Measurements from ENCODE around the gene KTN1.

KTN1 gene

DNA sequence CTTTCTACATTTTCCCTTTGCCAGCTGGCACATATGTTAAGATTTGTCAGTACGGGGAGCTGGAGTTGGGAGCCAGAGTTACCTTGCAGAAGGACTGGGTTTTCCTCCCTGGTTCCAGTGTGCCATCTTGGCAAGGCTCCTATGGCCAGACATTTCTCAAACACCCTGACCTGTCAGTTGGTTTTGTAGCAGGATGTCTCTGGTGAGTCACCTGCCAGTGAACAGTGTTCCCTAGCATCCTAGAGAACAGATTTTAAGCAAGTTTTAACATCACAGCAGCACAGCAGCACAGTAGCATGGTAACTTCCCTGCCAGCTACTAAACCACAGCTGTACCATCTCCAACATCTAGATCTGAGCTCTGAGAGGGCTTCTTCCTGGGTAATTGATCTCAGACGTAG, 26.2 kb upstream of the KTN1 start:
- POLR2A ChIA-PET = no interaction called here
- H3K27me3 ChIP-seq (replicated peaks in 2 of 5; ENCODE audit: control insufficient read depth in 4 of 5, insufficient read depth in 5 of 5, low read length in 4 of 5) = no peaks in the 10 kb centered on the region

DNA sequence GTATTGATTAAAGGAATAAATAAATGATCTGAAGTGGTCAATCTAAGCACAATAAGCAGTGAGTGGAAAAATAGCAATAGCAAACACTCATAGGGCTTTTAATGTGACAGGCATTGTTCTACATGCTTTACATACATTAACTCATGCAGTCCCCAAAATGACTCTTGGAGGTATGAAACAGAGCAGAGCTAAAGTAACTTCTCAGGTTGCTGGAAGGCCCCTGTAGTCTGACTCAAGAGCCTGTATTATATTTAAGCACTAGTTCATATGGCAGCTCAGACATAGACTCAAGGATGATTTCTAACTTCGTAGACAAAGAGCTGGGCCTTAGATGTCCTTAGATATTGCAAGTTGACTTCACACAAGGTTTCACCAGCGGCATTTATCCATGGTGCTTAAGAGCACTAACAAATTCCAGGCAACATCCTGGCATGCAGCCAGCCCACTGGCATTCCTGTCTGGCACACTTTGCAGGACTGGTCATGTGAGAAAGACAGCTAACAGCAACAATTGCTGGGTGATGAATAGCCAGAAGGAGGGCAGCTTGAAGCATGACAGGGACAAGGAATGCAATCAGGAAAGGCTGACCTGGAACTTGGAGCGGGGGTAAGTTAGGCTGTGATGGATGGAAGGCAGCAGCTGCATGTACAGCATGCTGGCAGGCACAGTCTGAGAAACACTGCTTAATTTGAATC, 22.9 kb upstream of the KTN1 start:
- no peak overlapping the region for H3K27ac ChIP-seq (ENCODE audit: insufficient read depth in 1 of 2, low read depth in 1 of 2, low read length in 2 of 2, poor library complexity in 1 of 2, severe bottlenecking in 2 of 2)
- ChIA-PET CTCF (interaction anchor here (0.9 kb wide), 1 partner anchor 36 kb away, joined by 3 read pairs; no protein-coding TSS in a partner anchor), POLR2A (no interaction called here)
- peaks cover 0 to 3% (median 0%) of the 10 kb centered on the region in 4 experiments for H3K36me3 ChIP-seq (ENCODE audit: control insufficient read depth in 4 of 4, insufficient read depth in 4 of 4, low read length in 3 of 4)
- H3K4me3 ChIP-seq (ENCODE audit: control insufficient read depth in 1 of 7, extremely low read depth in 1 of 7, insufficient read depth in 4 of 7, low read depth in 2 of 7, low read length in 6 of 7) = no peak overlapping the region
- H3K9me3 ChIP-seq (ENCODE audit: control extremely low read depth in 1 of 5, control insufficient read depth in 4 of 5, insufficient read depth in 2 of 5, low read depth in 1 of 5, low read length in 4 of 5) = peaks cover 0 to 4% (median 0%) of the 10 kb centered on the region in 5 experiments
- peaks cover 0 to 9% (median 4%) of the 10 kb centered on the region in 4 experiments for H3K4me1 ChIP-seq (ENCODE audit: control extremely low read depth in 1 of 4, control insufficient read depth in 4 of 4, insufficient read depth in 4 of 4, low read length in 3 of 4)
- WGBS (ENCODE audit: insufficient coverage) = 98% methylated on average over 3 of the region's 3 CpGs
- no peak for DNase-seq
- H3K27me3 ChIP-seq (replicated peaks in 2 of 5; ENCODE audit: control insufficient read depth in 4 of 5, insufficient read depth in 5 of 5, low read length in 4 of 5) = no peaks in the 10 kb centered on the region

More for the DNA sequence above, 26.2 kb upstream of the KTN1 start:
- Histone ChIP-seq H3K36me3 (ENCODE audit: control insufficient read depth in 4 of 4, insufficient read depth in 4 of 4, low read length in 3 of 4) (peaks cover 0 to 3% (median 0%) of the 10 kb centered on the region in 4 experiments), H3K4me3 (ENCODE audit: control insufficient read depth in 1 of 7, extremely low read depth in 1 of 7, insufficient read depth in 4 of 7, low read depth in 2 of 7, low read length in 6 of 7) (no peak overlapping the region), H3K27ac (ENCODE audit: insufficient read depth in 1 of 2, low read depth in 1 of 2, low read length in 2 of 2, poor library complexity in 1 of 2, severe bottlenecking in 2 of 2) (no peak overlapping the region), H3K9me3 (ENCODE audit: control extremely low read depth in 1 of 5, control insufficient read depth in 4 of 5, insufficient read depth in 2 of 5, low read depth in 1 of 5, low read length in 4 of 5) (peaks cover 1 to 4% (median 4%) of the 10 kb centered on the region in 5 experiments), H3K4me1 (ENCODE audit: control extremely low read depth in 1 of 4, control insufficient read depth in 4 of 4, insufficient read depth in 4 of 4, low read length in 3 of 4) (no peaks in the 10 kb centered on the region)
- CTCF ChIA-PET = interaction anchor here (1.3 kb wide), 1 partner anchor 10 kb away, joined by 4 read pairs; no protein-coding TSS in a partner anchor
- DNase-seq = no peak
- 100% methylated on average over 2 of the region's 2 CpGs for WGBS (ENCODE audit: insufficient coverage)

DNA sequence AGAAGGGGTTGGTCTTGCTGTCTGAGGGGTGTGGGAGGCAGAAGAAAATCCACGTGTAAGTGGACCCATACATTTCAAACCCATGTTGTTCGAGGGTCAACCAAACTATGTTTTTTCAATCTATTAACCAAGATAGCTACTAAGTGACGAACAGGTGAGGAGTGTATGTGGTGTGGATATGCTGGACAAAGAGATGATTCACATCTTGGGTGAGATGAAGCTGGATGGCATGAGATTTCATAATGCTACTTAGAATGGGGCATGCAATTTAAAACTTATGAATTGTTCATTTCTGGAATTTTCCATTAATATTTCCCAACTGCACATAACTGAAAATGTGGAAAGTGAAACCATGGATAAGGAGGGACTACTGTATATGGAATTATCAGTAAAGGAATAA, 17.9 kb upstream of the KTN1 start:
- CTCF ChIA-PET = no interaction called here
- Histone ChIP-seq H3K4me3 (ENCODE audit: control insufficient read depth in 1 of 7, extremely low read depth in 1 of 7, insufficient read depth in 4 of 7, low read depth in 2 of 7, low read length in 6 of 7) (no peak overlapping the region), H3K27me3 (replicated peaks in 2 of 5; ENCODE audit: control insufficient read depth in 4 of 5, insufficient read depth in 5 of 5, low read length in 4 of 5) (no peaks in the 10 kb centered on the region), H3K4me1 (ENCODE audit: control extremely low read depth in 1 of 4, control insufficient read depth in 4 of 4, insufficient read depth in 4 of 4, low read length in 3 of 4) (peaks cover 0 to 9% (median 4%) of the 10 kb centered on the region in 4 experiments), H3K36me3 (ENCODE audit: control insufficient read depth in 4 of 4, insufficient read depth in 4 of 4, low read length in 3 of 4) (no peaks in the 10 kb centered on the region), H3K27ac (ENCODE audit: insufficient read depth in 1 of 2, low read depth in 1 of 2, low read length in 2 of 2, poor library complexity in 1 of 2, severe bottlenecking in 2 of 2) (no peak overlapping the region), H3K9me3 (ENCODE audit: control extremely low read depth in 1 of 5, control insufficient read depth in 4 of 5, insufficient read depth in 2 of 5, low read depth in 1 of 5, low read length in 4 of 5) (no peaks in the 10 kb centered on the region)
- no CpG with 5 or more reads among the region's 3 CpGs for whole genome bisulfite sequencing (ENCODE audit: insufficient coverage)
- no peak for DNase-seq
- POLR2A ChIA-PET = no interaction called here

DNA sequence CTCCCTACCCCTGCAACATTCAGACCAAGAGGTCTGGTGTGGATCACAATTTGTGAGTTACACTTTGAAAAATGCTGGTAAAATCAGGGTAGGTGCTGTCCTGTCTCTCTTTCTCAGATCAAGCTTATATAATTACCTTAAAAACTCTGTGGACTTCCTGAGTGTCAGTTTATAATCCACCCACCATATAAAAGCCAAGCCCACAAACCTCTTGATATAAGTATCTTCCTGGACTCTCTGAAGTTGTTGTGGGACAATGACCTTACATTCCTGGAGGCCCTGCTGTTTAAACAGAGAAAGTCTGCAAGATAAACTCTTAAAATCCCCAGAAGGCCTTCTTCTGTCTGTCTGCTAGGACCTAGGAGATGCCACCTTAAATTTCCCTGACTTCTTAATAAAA, 11.4 kb upstream of the KTN1 start:
- CTCF ChIA-PET = interaction anchor here (1.0 to 1.6 kb wide), 2 partner anchors 10 to 121 kb away, joined by 4 to 5 read pairs; no protein-coding TSS in a partner anchor
- H3K4me3 ChIP-seq (ENCODE audit: control insufficient read depth in 1 of 7, extremely low read depth in 1 of 7, insufficient read depth in 4 of 7, low read depth in 2 of 7, low read length in 6 of 7) = no peak overlapping the region
- H3K27ac ChIP-seq (ENCODE audit: insufficient read depth in 1 of 2, low read depth in 1 of 2, low read length in 2 of 2, poor library complexity in 1 of 2, severe bottlenecking in 2 of 2) = no peak overlapping the region
- no peaks in the 10 kb centered on the region for H3K9me3 ChIP-seq (ENCODE audit: control extremely low read depth in 1 of 5, control insufficient read depth in 4 of 5, insufficient read depth in 2 of 5, low read depth in 1 of 5, low read length in 4 of 5)
- no peaks in the 10 kb centered on the region for H3K4me1 ChIP-seq (ENCODE audit: control extremely low read depth in 1 of 4, control insufficient read depth in 4 of 4, insufficient read depth in 4 of 4, low read length in 3 of 4)
- POLR2A ChIA-PET = no interaction called here
- H3K36me3 ChIP-seq (ENCODE audit: control insufficient read depth in 4 of 4, insufficient read depth in 4 of 4, low read length in 3 of 4) = no peaks in the 10 kb centered on the region
- DNase-seq = no peak
- H3K27me3 ChIP-seq (replicated peaks in 2 of 5; ENCODE audit: control insufficient read depth in 4 of 5, insufficient read depth in 5 of 5, low read length in 4 of 5) = no peaks in the 10 kb centered on the region

DNA sequence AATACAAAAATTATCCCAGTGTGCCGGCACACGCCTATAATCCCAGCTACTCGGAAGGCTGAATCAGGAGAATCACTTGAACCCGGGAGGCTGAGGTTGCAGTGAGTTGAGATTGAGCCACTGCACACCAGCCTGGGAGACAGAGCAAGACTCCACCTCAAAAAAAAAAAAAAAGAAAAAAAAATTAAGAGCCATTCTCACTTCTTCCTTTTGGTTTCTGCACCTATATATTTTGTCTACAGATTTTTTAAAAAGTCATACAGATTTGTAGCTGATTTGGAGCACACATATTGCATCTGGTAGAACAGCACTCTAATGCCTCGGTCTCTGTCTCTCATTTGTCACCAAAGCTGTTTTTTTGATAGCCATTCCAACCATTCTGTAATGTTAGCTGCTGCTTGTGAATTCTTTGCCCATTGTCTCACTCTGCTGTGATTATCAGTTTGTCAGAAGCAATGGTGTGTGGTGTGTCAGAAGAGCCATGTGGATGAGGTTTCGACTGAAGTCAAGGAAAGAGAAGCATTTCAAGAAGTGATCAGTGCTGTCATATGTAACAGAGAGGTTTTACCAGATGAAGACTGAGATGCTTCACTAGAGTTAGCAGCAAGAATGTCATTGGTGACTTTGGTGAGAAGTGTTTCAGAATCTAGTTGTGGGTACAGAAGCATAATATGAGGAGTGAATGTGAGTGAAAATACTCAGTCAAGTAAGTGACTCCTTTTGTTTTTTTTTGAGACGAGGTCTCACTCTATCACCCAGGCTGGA, 8.7 kb upstream of the KTN1 start:
- Histone ChIP-seq H3K36me3 (ENCODE audit: control insufficient read depth in 4 of 4, insufficient read depth in 4 of 4, low read length in 3 of 4) (no peaks in the 10 kb centered on the region), H3K4me1 (ENCODE audit: control extremely low read depth in 1 of 4, control insufficient read depth in 4 of 4, insufficient read depth in 4 of 4, low read length in 3 of 4) (no peaks in the 10 kb centered on the region), H3K9me3 (ENCODE audit: control extremely low read depth in 1 of 5, control insufficient read depth in 4 of 5, insufficient read depth in 2 of 5, low read depth in 1 of 5, low read length in 4 of 5) (no peaks in the 10 kb centered on the region), H3K27me3 (replicated peaks in 2 of 5; ENCODE audit: control insufficient read depth in 4 of 5, insufficient read depth in 5 of 5, low read length in 4 of 5) (no peaks in the 10 kb centered on the region), H3K27ac (ENCODE audit: insufficient read depth in 1 of 2, low read depth in 1 of 2, low read length in 2 of 2, poor library complexity in 1 of 2, severe bottlenecking in 2 of 2) (no peak overlapping the region), H3K4me3 (ENCODE audit: control insufficient read depth in 1 of 7, extremely low read depth in 1 of 7, insufficient read depth in 4 of 7, low read depth in 2 of 7, low read length in 6 of 7) (no peak overlapping the region)
- no peak for DNase-seq
- ChIA-PET POLR2A (no interaction called here), CTCF (interaction anchor here (1.0 to 1.2 kb wide), 3 partner anchors 12 to 121 kb away, joined by 3 to 4 read pairs (median 3); no protein-coding TSS in a partner anchor)
- WGBS (ENCODE audit: insufficient coverage) = 94% methylated on average over 6 of the region's 7 CpGs

DNA sequence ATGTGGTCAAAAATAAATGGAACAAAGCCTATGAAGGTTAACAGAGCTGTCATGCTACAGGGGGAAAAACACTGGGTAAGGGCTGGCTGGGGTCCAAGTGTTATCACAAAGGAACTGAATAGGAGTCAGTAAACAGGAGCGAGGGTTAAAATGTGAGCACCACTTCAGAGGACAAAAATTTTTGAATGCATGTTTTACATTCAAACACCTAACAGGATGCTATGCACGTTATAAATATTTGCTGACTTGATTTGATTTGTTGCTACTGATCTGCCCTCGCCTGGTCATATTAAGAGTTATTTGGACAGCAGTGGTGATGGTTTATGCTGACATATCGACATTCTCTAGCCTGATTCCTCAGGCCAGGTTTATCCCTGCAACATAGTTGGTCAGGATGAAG, 7.4 kb upstream of the KTN1 start:
- peaks cover 0 to 6% (median 1%) of the 10 kb centered on the region in 4 experiments for H3K36me3 ChIP-seq (ENCODE audit: control insufficient read depth in 4 of 4, insufficient read depth in 4 of 4, low read length in 3 of 4)
- CTCF ChIA-PET = no interaction called here
- H3K27ac ChIP-seq (ENCODE audit: insufficient read depth in 1 of 2, low read depth in 1 of 2, low read length in 2 of 2, poor library complexity in 1 of 2, severe bottlenecking in 2 of 2) = no peak overlapping the region
- H3K27me3 ChIP-seq (replicated peaks in 2 of 5; ENCODE audit: control insufficient read depth in 4 of 5, insufficient read depth in 5 of 5, low read length in 4 of 5) = no peaks in the 10 kb centered on the region
- H3K9me3 ChIP-seq (ENCODE audit: control extremely low read depth in 1 of 5, control insufficient read depth in 4 of 5, insufficient read depth in 2 of 5, low read depth in 1 of 5, low read length in 4 of 5) = no peaks in the 10 kb centered on the region
- no peak overlapping the region for H3K4me3 ChIP-seq (ENCODE audit: control insufficient read depth in 1 of 7, extremely low read depth in 1 of 7, insufficient read depth in 4 of 7, low read depth in 2 of 7, low read length in 6 of 7)
- POLR2A ChIA-PET = no interaction called here
- DNase-seq = peak in 2 of 3 donors; percentile 40 to 43
- no CpG with 5 or more reads among the region's 4 CpGs for WGBS (ENCODE audit: insufficient coverage)
- H3K4me1 ChIP-seq (ENCODE audit: control extremely low read depth in 1 of 4, control insufficient read depth in 4 of 4, insufficient read depth in 4 of 4, low read length in 3 of 4) = no peaks in the 10 kb centered on the region

DNA sequence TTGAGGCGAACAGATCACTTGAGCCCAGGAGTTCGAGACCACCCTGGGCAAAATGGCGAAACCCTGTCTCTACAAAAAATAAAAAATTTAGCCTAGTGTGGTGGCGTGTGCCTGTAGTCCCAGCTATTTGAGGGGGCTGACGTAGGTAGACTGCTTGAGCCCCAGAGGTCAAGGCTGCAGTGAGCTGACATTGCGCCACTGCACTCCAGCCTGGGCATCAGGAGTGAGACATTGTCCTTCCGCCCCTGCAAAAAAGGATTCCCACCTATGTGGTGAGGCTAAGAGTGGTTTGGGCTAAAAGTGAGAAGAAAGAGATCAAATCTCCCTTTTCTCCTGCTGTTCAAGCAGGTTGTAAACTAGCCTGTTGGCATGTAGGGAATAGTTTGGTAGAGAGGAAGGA, 5.0 kb upstream of the KTN1 start:
- ChIA-PET CTCF (no interaction called here), POLR2A (no interaction called here)
- peaks cover 0 to 6% (median 1%) of the 10 kb centered on the region in 4 experiments for H3K36me3 ChIP-seq (ENCODE audit: control insufficient read depth in 4 of 4, insufficient read depth in 4 of 4, low read length in 3 of 4)
- 100% methylated on average over 1 of the region's 7 CpGs for WGBS (ENCODE audit: insufficient coverage)
- H3K9me3 ChIP-seq (ENCODE audit: control extremely low read depth in 1 of 5, control insufficient read depth in 4 of 5, insufficient read depth in 2 of 5, low read depth in 1 of 5, low read length in 4 of 5) = no peaks in the 10 kb centered on the region
- no peak overlapping the region for H3K4me3 ChIP-seq (ENCODE audit: control insufficient read depth in 1 of 7, extremely low read depth in 1 of 7, insufficient read depth in 4 of 7, low read depth in 2 of 7, low read length in 6 of 7)
- no peaks in the 10 kb centered on the region for H3K27me3 ChIP-seq (replicated peaks in 2 of 5; ENCODE audit: control insufficient read depth in 4 of 5, insufficient read depth in 5 of 5, low read length in 4 of 5)
- peaks cover 7 to 12% (median 9%) of the 10 kb centered on the region in 4 experiments for H3K4me1 ChIP-seq (ENCODE audit: control extremely low read depth in 1 of 4, control insufficient read depth in 4 of 4, insufficient read depth in 4 of 4, low read length in 3 of 4)
- no peak for DNase-seq
- no peak overlapping the region for H3K27ac ChIP-seq (ENCODE audit: insufficient read depth in 1 of 2, low read depth in 1 of 2, low read length in 2 of 2, poor library complexity in 1 of 2, severe bottlenecking in 2 of 2)

Measured in common myeloid progenitor, CD34-positive (primary cell).